ENCODE data around the gene TNK1. TPM values are rescaled to one million over a fixed set of nuclear protein-coding genes. Genes with fewer than 3 reads are reported as not detected.

Gene TNK1
- total RNA-seq, 2 donors from 2014 or later = 11.0 to 11.7 TPM

- H3K9me3 ChIP-seq (ENCODE audit: control insufficient read depth, low read length) = no peaks in the 10 kb centered on the region
- no peak for DNase-seq
- Mint-ChIP-seq H3K9me3 (no peaks in the 10 kb centered on the region), H3K27ac (no peak overlapping the region), H3K4me1 (no peaks in the 10 kb centered on the region), H3K27me3 (ENCODE audit: insufficient read depth) (peaks cover 8% of the 10 kb centered on the region), H3K36me3 (ENCODE audit: low read depth) (peaks cover 46% of the 10 kb centered on the region), H3K4me3 (no peak overlapping the region)
- TF ChIP-seq CTCF (conservative IDR thresholded peaks at IDR 0.05) = no peak
- no peaks in the 10 kb centered on the region for H3K4me1 ChIP-seq (ENCODE audit: control insufficient read depth, insufficient read depth, low read length)
- H3K36me3 ChIP-seq (ENCODE audit: control insufficient read depth, insufficient read depth, low read length) = peaks cover 43% of the 10 kb centered on the region
- no peak overlapping the region for H3K9ac ChIP-seq (ENCODE audit: extremely low read depth, low read length, poor library complexity, severe bottlenecking)
- no peak overlapping the region for H3K27ac ChIP-seq (ENCODE audit: low read depth, low read length)
- 88 to 90% methylated on average over 2 to 6 of the region's 6 CpGs for WGBS, 2 experiments (ENCODE audit: insufficient coverage in 1 of 2, insufficient read length in 1 of 2)
- H3K4me3 ChIP-seq (ENCODE audit: low read length) = no peak overlapping the region
- H3K27me3 ChIP-seq (ENCODE audit: control insufficient read depth, insufficient read depth, low read length, poor library complexity, severe bottlenecking) = no peaks in the 10 kb centered on the region
These were observed 32.6 kb downstream of the TNK1 start for GRCh38 chr17:7413346-7413985.

DNA sequence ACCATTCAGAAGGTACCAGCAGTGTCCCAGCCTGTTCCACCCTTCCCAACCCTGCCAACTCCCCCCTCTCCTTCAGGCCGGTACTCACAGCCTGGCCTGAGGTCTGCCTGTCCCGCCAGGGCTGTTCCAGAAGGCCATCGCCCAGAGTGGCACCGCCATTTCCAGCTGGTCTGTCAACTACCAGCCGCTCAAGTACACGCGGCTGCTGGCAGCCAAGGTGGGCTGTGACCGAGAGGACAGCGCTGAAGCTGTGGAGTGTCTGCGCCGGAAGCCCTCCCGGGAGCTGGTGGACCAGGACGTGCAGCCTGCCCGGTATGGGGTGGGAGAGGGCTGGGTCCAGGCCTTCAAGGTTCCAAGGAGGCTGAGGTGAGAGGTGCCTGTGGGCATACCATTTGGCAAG, 33.9 kb downstream of the TNK1 start:
- peaks cover 31% of the 10 kb centered on the region for H3K36me3 ChIP-seq (ENCODE audit: control insufficient read depth, insufficient read depth, low read length)

GRCh38 chr17:7415784-7416183, 34.9 kb downstream of the TNK1 start:
- Histone ChIP-seq H3K4me3 (ENCODE audit: low read length) (no peak overlapping the region), H3K27me3 (ENCODE audit: control insufficient read depth, insufficient read depth, low read length, poor library complexity, severe bottlenecking) (no peaks in the 10 kb centered on the region), H3K36me3 (ENCODE audit: control insufficient read depth, insufficient read depth, low read length) (peaks cover 21% of the 10 kb centered on the region), H3K4me1 (ENCODE audit: control insufficient read depth, insufficient read depth, low read length) (no peaks in the 10 kb centered on the region), H3K27ac (ENCODE audit: low read depth, low read length) (no peak overlapping the region), H3K9ac (ENCODE audit: extremely low read depth, low read length, poor library complexity, severe bottlenecking) (no peak overlapping the region), H3K9me3 (ENCODE audit: control insufficient read depth, low read length) (no peaks in the 10 kb centered on the region)
- no peak for TF ChIP-seq CTCF (conservative IDR thresholded peaks at IDR 0.05)
- Mint-ChIP-seq H3K9me3 (no peaks in the 10 kb centered on the region), H3K27ac (no peak overlapping the region), H3K36me3 (ENCODE audit: low read depth) (peaks cover 25% of the 10 kb centered on the region), H3K27me3 (ENCODE audit: insufficient read depth) (no peaks in the 10 kb centered on the region), H3K4me3 (no peak overlapping the region), H3K4me1 (no peaks in the 10 kb centered on the region)
- 95% methylated on average over 11 to 23 of the region's 23 CpGs for WGBS, 2 experiments (ENCODE audit: insufficient coverage in 1 of 2, insufficient read length in 1 of 2)
- no peak for DNase-seq

More for the DNA sequence above, 33.9 kb downstream of the TNK1 start:
- no peak overlapping the region for H3K27ac Mint-ChIP-seq
- Histone ChIP-seq H3K9ac (ENCODE audit: extremely low read depth, low read length, poor library complexity, severe bottlenecking) (no peak overlapping the region), H3K27me3 (ENCODE audit: control insufficient read depth, insufficient read depth, low read length, poor library complexity, severe bottlenecking) (no peaks in the 10 kb centered on the region), H3K9me3 (ENCODE audit: control insufficient read depth, low read length) (no peaks in the 10 kb centered on the region), H3K4me1 (ENCODE audit: control insufficient read depth, insufficient read depth, low read length) (no peaks in the 10 kb centered on the region), H3K4me3 (ENCODE audit: low read length) (no peak overlapping the region), H3K27ac (ENCODE audit: low read depth, low read length) (no peak overlapping the region)
- no peaks in the 10 kb centered on the region for H3K9me3 Mint-ChIP-seq
- H3K4me1 Mint-ChIP-seq = no peaks in the 10 kb centered on the region
- H3K27me3 Mint-ChIP-seq (ENCODE audit: insufficient read depth) = no peaks in the 10 kb centered on the region
- no peak overlapping the region for H3K4me3 Mint-ChIP-seq
- H3K36me3 Mint-ChIP-seq (ENCODE audit: low read depth) = peaks cover 35% of the 10 kb centered on the region
- 87 to 88% methylated on average over 10 to 14 of the region's 14 CpGs for WGBS, 2 experiments (ENCODE audit: insufficient coverage in 1 of 2, insufficient read length in 1 of 2)
- DNase-seq = no peak
- no peak for TF ChIP-seq CTCF (conservative IDR thresholded peaks at IDR 0.05)

Measured in endodermal cell (in vitro differentiated cells).